Fibroblast of skin of scalp (primary cell): ENCODE data around the gene IL1RAP.

Experiments used
- DNase-seq: peaks from one replicate; pipeline ENCODE4 v3.0.0-alpha.2; 2013

Gene IL1RAP

DNA sequence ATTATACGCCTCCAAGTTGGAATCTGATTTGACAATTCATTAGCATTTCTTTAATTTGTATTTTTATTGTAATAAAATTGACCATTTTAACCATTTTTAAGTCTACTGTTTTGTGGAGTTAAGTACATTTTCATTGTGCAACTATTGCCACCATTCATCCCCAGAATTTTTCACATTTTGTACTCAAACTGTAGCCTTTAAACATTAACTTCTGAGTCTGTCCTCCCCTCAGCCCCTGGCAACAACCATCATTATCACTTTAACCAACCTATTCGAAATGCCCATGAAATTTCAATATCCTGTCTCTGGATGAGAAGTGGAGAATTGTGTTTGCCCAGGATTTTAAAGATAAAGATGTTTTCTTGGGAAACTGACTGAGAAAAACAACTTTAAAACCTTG, 27.7 kb downstream of the IL1RAP start:
- DNase-seq: no peak

DNA sequence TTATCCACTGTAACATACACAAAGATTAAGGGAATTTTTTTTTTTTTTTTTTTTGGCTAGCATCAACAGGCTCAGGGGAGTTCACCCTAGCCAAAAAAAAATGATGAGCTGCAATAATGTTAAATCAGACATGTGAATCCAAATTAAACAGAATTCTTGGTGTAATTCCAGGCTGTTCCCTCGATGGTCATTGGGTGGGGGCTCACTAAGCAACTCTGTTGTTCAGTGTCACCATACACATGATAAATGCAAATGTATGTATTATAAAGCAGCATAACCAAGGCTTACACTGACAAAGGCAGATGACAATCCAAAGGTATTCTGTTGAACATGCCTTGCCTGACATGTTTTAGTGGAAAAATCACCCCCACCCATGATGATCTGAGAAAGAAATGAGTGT, 29.0 kb downstream of the IL1RAP start:
- no peak for DNase-seq

DNA sequence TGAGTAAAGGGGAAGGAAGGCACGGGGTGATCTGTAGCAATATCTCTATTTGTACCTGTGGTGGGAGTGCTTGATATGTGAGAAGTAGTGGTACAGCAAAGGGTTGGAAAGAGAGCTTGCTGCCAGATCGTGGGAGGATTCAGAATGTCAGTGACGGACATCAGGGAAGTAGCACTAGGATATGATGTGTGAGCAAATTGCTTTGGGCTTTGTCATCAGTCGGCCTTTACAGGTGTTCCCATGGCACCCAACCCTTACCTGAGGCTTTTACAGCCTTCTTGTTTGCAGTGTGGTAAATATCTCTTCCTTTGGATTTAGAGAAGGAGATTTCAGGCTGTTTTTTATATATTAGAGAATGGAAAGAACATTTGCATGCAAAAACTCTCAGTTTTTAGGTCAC, 29.8 kb downstream of the IL1RAP start:
- no peak for DNase-seq

DNA sequence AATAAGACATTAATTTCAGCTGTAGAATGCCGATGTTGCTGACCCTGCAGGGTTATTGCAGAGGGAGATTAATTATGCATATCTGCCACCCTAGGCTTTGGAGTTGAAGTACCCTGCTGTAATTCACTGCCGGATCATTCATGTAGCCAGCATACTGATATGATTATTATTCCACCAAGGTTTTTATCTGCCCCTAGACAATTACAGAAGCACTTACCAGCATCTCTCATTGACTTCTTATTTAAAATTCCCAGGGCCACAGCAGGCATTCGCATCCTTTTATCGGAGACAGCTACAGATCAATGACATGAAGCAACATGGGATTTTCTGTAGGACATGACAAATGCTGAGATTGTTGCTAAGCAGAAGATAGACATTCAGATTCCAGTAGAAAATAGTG, 31.3 kb downstream of the IL1RAP start:
- no peak for DNase-seq

DNA sequence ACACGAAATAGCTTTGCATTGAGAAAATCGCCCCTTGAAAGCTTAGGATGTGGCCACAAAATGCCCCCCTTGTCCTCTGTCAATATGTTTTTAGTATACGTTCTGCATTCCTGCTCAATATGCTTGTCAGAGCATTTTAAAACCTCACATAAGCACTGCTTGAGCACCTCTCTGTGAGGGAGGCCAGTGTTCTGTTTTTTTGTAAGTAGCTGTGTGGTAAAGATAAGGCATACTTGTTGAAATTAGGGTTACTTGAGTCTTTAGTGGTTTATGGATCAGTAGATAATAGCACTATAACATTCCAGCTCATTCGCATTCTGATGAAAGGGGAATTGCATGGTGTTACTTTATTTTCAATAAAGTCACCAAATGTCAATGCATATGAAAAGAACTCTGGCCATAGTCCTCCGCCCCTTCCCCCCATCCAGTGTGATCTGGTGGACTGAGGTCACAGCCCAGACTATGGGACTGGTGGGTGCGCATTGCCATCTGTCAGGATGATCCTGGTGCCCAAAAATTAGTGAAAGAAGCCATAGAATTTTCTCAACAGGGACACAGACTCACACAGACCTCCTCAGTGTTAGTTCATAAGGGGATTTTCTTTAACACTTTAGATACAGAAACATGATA, 33.1 kb downstream of the IL1RAP start:
- DNase-seq: no peak

DNA sequence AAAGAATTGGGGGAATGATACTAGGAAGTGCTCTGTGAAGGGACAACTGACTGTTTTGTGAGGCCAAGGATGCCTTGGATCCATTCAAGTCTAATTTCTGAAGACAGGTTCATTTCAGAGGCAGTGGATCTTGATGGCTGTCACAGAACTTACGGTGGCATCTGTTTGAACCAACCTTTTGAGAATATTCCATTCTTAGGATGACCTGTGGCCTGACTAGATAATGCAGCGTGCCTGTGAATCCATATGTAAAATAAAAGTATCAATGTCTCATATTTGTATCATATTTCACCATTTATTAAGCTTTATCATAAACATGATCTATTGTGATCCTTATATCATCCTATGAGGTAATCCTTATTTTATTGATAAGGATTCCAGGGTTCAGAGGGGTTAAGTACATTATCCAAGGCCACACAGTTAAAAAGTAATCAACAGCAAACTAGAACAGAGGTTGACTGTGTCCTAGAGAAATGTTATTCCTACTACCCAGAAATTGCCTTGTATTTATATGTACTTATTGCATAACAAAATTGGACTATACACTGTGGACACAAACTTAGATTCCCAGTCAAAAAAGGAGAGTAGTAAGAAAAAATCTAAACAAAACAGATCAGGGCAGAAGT, 34.3 kb downstream of the IL1RAP start:
- no peak for DNase-seq

DNA sequence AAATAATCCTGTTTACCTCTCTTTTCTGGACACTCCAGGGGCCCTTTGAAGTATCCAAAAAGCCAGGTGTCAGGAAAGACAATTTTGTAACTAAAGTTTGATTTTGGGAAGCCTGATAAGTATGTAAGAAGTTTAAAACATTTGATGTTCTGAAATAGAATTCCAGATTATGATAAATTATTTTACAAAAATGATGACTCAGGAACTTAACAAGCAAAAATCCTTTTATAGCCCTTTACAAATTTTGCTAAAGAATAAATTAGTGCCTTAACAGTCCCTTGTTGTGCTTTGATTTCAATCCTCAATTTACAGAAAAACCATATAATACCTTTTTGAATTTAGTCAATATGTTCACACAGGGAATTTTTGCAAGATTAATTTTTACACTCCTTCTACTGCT, 38.1 kb downstream of the IL1RAP start:
- DNase-seq: no peak

DNA sequence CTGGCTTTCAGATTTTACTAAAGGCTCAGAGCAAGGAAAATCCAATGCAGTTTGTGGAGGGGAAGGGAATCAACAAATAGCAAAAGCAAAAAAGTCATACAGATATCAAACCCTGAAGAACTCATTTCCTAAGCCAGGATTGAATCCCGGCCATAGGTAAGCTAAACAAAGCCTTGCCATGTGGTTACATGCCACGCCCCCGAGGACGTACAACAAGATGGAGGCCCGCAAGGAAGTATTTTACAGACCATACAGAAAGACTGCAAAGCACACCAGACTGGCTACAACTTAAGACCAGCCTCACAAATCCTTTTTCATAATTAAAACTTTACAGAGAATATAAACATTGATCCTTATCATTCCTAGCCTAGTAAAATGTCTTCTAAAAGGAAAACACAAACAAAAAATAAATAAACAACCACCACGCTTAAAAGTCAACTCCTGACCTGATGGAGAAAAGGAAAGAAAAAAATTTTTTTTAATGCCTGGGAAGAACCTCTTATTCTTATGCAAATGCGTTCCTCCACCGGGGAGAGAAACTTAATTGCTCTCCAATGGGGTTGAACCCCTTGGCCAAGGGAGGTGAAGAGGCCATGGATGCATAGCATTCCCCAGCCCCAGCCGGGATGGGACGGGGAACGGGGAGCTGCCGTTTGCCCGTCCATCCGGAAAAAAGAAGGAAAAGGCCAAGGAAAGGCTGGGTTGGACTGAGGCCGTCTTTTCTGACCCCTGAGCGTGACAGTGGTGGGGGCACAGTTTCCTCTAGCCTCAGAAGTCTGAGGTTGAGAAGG, 39.3 kb downstream of the IL1RAP start:
- no peak for DNase-seq

DNA sequence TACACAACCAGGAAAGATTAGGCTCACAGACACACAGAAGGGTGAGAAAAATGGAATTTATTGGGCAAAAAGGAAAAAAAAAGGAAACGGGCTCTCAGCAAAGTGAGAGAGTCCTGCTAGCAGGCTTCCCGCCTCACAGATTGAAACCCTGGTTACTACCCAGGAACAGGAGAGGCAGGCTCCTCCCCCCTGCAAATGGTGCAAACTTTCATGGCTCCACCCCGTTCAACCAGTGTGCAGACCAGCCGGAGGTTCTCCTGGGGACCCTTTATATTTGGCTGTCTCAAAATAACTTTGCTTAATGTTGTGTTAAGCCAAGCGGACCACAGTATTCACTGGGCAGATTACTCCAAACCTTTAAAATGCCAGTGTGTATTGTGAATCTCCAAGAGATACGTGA, 40.3 kb downstream of the IL1RAP start:
- DNase-seq: no peak

DNA sequence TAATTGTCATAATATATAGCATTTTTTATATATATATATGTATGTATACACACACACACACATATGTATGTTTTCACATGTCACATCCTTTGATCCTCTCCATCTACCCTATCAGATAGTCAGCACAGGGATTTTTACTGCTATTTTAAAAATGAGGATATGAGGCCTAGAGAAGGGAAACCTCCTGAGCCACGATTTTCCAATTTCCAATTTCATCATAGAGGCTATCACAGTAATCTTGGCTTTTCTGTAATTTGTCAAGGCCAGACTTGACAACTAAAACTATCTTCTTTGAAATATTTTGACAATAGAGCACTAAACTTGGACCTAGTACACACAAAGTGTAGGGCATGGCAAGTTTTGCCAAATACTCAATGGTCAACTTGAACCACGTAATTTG, 42.5 kb downstream of the IL1RAP start:
- no peak for DNase-seq

DNA sequence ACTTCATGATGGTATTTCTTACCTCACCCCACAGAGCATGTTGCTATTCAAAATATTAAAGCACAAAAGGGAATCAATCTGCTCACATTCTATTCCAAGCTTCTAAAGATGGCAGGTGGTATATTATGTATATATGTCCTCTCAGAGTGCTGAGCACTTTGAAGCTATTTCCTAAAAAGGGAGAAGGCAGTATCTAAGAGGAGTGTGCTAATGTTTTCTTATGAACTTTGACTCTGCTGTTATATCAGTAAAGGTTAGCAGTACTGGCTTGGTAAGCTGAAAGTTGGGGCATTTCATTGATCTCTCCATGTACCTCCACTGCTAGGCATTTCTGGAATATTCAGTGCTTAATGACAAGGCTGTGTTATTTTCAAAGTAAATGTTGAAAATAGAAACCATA, 43.4 kb downstream of the IL1RAP start:
- DNase-seq: no peak

DNA sequence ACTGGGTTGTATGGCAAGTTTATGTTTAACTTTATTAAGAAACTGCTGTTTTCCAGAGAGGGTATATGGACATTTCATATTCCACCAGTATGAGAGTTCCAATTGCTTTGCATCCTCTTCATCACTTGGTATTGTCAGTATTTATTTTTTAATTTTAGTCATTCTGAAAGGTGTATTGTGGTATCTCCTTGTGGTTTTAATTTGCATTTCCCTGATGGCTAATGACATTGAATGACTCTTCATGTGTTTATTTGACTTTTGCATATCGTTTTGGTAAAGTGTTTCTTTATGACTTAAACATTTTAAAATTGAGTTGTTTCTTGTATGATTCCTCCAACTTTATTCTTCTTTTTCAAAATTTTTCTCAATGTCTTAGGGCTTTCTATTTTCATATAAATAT, 44.4 kb downstream of the IL1RAP start:
- DNase-seq: no peak

DNA sequence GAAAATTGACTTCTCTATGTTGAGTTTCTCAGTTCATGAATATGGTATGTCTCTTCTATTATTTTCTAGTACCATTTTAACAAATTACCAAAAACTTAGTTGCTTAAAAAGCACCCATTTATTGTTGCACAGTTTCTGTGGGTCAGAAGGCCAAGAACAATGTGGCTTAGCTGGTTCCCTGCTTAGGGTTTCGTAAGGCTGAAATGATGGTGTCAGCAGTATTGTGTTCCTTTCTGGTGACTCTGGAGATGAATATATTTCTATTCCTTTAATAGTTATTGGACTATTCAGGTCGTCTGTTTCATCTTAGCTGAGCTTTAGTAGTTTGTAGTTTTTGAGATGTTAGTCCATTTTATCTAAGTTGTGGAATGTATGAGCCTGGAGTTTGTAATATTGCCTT, 44.9 kb downstream of the IL1RAP start:
- DNase-seq: no peak

DNA sequence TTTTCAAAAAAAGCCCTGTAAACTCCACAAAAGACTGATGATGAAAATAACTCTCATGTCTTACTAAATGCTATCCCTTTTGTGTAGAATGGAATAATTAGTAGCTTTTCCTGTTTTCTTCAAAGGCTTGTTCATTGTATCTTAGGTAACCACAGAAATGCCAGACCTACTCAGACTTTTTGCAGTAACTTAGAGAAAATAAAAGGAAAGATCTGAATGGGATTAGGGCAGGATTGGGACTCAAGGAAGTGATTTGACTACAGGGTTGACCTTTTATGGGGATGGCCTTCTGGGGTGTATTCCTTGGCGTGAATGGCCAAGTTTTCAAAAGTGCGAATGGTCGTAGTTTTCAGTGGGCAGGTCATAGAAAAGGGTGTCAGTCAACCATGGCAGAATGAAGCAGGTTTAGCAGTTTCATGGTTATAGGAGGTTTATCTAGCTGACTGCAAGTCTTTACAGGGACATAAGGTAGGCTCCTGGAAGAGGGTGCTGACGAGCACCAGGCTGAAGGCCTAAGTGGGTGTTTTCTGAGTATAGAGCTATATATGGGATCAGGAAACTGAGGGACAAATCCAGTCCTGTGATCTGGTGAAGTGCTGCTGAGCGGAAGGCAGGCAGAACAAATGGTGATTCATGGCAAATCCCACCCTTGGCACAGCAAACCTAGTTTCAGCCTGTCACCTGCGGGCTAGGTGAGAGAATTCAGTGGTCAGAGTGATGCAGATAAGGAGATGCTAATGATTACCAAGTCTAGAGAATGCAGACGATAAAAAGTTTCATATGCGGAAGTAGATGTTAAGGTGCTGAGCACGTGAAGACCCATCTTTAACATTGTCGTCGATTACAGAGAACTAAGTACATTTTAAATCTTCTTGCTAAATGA, 46.4 kb downstream of the IL1RAP start:
- DNase-seq: no peak

DNA sequence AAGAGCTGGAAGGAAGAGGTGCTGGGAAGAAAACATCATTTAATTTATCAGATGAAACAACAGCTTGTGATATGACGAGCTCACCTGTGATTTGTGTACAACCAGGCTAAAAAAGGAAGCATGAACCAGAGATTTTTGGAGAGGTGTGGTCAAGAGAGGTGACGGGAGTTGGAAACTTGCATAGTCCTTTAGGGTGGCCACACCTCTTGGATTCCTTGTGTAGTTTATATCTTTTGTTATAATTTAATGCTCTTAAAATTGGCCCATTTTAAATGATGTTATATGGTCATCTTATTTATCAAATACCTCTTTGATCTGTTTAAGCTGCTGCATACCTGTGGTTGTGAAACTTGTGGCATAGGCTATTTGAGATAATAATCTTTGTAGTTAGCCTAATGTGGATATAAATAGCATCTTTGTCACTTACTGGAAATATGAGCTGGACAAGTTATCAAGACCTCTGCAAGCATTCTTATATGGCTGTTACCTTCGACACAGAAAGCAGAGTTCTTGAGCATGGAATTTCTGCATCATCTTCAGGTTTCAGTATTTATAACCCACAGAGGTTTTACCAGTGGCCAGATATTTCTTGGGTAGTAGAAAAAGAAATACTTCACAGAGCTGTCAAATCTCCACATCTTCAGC, 49.1 kb downstream of the IL1RAP start:
- DNase-seq: no peak

DNA sequence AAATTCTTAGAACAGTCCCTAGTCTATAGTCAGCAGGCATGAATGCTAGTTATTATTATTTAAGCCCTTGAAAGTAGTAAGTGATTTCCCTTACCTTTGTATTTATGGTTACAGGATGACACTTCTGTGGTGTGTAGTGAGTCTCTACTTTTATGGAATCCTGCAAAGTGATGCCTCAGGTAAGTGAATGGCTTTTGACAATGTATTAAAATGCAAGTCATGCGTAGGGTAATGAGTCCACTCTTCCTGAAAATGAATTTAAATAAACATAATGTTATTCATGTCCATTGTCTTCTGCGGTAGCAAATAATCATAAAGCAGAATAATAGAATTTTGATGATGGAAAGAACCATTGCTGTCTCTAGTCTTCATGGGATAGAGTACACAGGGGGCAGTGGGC, 50.3 kb downstream of the IL1RAP start:
- no peak for DNase-seq

DNA sequence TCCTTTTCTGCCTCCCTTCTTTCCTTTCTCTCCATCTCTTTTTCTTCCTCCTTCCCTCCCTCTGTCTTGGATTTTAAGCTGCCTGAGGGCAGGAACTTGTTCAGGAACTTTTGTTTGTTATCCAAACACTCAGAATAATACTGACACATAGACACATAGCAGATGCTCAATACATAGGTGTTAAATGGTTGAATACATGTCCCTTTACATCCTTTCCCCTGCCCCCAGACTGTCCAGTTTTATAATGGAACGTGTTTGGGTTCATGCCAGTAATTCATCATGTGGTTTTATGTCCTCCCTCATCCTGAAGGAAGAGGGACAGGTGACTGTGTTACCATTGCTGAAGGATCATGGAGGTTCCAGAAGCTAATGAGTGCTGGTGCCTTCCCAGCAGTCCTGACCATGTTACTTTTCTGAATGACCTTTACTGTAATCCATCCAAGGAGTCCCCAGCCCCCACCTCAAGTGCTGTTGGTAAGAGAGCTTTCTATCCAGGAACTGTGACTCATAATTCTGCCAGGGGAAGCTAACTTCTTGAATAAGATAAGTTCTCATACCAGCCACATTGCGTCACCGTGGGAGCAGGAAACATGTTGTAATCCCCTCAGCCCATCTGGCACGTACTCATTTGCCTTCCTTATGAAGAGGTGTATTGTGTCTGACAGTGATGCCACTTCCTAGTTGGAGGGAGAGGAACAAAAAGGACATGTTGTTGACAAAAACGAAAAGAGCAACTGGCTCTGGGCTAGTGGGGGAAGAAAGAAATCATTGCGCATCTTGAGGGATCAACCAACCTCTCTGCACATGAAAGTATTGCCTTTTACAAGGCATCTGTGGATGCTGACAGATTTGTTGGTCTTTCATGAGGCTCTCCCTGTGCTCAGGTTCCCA, 52.4 kb downstream of the IL1RAP start:
- DNase-seq: peak; percentile 99

DNA sequence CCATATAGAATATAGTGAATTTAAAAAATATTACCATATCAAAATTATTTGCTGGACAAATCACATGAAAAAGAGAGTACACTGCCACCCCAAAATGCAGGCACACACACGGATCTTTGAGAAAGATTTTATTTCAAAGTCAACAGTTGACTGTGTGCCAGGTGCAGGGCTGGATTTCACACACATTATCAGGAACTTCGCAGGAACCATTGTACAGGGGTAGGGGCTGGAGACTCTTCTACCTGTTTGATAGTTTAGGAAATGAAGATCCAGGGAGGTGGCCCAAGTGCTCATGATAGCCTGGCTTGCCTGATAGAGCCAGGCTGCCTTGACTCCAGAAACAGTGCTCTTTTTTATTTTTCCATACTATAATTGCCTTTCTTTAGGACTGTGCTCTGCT, 54.2 kb downstream of the IL1RAP start:
- DNase-seq: no peak

DNA sequence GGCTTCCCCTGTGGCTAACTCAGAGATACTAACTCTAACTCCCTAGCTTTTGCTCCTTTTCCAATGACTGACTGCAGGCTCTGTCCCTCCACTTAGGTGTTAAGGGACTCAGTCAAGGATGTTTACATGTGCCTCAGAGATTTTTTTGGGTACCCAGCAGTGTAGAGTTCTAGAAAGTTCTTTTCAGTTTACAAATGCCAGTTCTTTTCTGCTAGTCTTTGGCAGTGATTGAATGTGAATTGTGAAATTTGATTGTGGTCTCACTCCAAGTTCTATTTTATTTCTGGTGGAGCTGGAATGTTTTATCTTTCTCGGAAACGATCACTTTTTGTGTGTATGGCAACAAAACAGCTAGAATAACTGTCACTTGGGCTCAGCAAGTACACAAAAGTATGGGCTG, 60.6 kb downstream of the IL1RAP start:
- DNase-seq: no peak

DNA sequence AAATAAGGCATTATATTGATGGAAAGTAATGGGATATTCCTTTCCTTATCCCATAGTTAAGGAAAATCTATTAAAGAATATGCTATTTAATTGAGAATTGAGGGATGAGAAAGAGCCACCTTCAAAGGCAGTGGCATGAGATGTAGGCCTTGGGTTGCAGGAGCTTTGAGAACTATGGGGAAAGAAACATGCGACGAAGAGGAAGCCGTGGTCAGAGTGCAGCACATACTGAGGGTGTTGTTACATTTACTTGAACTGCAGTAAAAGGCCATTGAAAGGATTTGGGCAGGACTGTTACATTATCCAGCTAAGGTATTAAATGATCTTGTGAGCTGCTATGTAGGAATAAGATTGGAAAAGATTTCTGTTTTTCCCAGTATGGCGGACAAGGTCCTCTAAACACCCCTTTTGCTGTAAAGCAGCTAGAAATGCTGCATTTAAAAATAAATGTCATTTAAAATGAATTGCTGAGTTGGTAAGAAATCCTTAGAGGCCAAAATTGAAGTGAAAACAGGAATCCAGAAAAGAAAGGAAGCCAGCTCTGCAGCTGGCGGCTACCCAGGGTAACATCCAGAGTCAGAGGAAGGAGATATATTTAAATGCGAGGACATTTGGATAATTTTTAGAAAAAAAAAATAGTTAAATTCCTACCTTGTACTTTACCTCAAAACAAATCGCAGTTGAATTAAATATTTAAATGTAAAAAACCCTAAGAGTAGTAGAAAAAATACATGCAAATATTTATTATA, 61.7 kb downstream of the IL1RAP start:
- no peak for DNase-seq

DNA sequence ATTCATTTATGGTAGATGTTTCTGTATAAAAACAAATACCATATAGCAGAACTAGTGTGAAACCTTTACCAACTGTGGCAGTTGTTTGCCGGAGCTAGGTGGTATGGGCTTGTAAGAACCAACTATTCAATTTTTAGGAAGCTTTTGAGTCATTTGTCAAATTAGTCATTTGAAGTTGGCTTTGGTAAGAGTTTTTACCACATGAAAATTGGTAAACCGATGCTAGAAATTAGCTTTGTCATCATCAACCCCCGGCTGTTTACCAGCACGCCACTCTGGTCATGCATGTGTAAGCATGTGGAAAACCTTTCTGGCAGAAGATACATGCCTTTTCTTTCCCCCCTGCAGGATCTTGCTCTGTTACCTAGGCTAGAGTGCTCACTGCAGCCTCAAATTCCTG, 63.3 kb downstream of the IL1RAP start:
- no peak for DNase-seq
